GM18519 (cell line): ENCODE results near the gene MAPKAPK2.
A peak's percentile ranks its signal among the peaks of the same experiment; 100 is the strongest.
"Not testable (repeated sequence)": the region's sequence is repeated elsewhere in the genome, so short reads cannot be mapped to it uniquely, and the experiment has no call there.

ENCODE experiments used
- ATAC-seq: cut with Tn5 transposase; IDR thresholded peaks from one replicate; pipeline ENCODE4 v1.9.1; 2021; ENCODE audit warnings: mild to moderate bottlenecking, moderate library complexity; ENCODE audit not compliant: unreplicated experiment, low FRiP score

MAPKAPK2 gene

GRCh38 chr1:206738370-206739366, 54.0 kb downstream of the MAPKAPK2 start:
- ATAC-seq: no peak

DNA sequence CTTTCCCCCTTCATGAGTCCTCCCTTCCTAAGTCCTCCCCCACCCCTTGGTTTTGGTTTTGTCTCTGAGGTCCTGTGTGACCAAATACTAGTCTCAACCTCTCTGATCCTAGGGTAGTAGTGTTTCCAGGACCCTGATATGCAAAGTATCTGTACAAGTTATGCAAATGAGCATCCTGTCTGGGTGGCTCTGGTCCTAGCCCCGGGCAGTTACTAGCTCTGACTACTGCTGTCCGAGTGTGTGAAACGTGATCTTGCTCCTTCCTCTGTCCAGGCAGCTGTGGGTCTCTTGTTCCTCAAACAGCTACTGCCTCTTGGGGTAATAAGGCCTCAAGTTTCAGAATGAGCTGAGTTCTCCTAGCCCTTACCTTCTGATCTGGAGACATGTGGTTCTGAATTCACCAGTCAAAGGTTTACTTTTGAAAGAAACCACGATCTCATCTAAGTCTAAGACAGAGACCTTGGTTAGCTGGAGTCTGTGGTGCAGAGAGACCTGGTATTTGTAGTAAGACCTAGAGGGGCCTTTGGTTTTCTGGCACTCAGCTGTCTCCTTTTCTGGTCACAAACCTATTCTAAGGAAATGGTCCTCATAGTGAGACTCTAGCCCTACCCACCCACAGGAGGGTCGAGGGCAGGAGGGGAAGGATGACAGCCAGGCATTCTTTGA, 54.8 kb downstream of the MAPKAPK2 start:
- peak; percentile 54 for ATAC-seq

DNA sequence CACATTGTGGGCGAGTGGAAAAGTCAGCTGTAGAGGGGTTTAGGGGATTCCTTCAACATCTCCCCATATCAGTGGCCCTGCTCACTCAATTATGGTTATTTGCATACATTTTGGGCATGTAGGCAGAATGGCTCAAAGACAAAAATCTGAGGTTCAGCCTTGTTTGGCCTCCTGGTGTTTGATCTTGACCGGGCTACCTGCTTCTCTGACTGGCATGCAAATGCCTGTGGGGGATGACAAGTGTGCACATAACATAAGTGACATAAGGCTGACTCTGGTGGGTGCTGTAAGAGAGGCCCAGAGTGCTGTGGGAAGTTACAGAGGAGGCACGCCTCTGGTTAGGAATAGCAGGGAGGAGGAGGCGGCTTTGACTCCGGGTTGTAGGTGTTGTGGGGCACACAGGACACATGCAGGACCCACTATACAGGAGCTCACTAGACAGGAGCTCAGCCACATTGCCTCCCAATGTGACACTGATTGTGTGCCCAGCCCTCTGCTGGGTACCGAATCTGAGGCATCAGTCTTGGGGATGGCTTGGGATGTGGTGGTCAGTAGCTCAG, 56.5 kb downstream of the MAPKAPK2 start:
- ATAC-seq: no peak

DNA sequence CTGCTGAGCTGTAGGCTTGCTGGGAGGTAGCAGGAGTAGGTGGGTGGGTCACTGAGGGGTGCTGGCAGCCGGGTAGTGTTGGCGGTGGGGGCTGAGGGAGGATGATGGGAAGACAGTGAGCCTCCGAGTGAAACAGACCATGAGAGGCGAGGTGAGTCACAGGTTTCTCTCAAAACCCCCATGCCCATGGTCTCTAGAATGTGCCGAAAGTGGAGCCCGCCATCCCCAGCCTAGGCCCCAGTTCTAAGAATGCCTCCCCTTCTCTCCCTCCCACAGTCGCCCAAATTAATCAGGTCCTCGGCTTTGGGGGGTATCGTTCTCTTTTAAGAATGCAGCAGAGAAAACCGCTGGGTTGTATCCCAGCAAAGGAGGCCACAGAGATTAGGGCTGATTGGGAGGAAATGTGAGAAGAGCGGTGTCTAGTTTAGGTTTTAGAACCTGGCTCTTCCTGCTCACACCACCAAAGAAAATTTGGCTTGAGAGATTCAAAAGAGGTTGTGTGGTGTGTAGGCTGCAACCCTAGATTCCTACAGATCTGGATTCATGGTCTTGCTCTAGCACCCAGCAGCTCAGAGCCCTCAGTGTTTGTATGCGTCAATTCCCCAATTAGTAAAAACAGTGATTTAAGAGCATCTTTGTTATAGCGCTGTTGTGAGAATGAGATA, 58.1 kb downstream of the MAPKAPK2 start:
- ATAC-seq: no peak

- no peak for ATAC-seq
Observed at GRCh38 chr1:206744683-206745082, 60.0 kb downstream of the MAPKAPK2 start.

DNA sequence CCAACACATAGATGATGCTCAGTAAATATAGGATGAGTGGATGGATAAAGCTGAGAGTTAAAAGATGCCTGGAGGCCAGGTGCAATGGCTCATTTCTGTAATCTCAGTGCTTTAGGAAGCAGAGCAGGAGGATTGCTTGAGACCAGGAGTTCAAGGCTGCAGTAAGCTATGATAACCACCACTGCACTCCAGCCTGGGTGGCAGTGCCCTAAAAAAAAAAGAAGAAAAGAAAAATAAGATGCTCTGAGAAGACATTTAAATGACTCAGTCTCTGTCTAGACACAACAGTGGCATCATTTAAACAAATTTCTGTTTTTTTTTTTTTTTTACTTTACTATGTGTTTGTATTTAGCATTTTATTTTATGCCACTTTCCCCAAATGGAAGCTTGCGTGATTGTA, 60.6 kb downstream of the MAPKAPK2 start:
- ATAC-seq: no peak

DNA sequence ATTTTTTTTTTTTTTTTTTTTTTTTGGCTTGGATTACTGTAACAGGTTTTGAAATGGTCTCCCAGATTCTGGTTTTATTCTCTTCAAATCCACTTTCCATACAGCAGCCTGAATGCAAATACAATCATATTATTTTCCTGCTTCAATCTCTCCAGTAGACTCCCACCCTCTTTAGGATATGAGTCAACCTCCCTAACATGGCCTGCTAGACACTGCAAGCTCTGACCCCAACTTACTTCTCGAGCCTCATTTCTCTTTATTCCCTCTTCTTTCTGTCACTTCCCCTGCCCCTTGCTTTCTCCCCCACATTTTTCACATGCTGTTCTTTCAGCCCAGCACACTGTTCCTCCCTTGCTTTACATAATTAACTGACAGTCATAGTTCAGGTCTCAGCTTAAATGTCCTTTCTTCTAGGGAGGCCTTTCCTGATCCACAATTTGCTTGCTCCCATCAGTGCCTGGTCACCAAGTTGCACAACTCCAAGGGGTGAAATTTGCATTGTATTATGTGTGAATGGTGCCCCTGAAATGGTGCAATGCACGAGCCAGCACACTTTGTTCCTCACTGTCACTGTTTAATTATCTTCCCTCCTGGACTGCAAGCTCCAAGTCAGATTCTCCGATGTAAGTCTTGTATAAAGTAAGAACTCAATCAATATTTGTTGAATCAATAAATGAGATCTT, 63.8 kb downstream of the MAPKAPK2 start:
- no peak for ATAC-seq

GRCh38 chr1:206751891-206752290, 67.2 kb downstream of the MAPKAPK2 start:
- no peak for ATAC-seq

DNA sequence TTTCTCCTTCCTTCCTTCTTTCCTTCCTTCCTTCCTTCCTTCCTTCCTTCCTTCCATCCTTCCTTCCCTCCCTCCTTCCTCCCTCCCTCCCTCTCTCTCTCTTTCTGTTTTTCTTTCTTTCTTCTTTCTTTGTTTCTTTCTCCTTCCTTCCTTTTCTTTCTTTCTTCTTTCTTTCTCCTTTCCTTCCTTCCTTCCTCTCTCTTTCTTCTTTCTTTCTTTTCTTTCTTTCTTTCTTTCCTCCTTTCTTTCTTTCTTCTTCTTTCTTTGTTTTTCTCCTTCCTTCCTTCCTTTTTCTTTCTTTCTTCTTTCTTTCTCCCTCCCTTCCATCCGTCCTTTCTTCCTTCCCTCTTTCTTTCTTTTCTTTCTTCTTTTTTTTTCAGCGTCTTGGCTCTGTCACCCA, 67.8 kb downstream of the MAPKAPK2 start:
- ATAC-seq: no peak

GRCh38 chr1:206753141-206753540, 68.4 kb downstream of the MAPKAPK2 start:
- no peak for ATAC-seq

- no peak for ATAC-seq
Observed at GRCh38 chr1:206754011-206754410, 69.3 kb downstream of the MAPKAPK2 start.

- no peak for ATAC-seq
Observed at GRCh38 chr1:206757524-206758266, 73.0 kb downstream of the MAPKAPK2 start.

DNA sequence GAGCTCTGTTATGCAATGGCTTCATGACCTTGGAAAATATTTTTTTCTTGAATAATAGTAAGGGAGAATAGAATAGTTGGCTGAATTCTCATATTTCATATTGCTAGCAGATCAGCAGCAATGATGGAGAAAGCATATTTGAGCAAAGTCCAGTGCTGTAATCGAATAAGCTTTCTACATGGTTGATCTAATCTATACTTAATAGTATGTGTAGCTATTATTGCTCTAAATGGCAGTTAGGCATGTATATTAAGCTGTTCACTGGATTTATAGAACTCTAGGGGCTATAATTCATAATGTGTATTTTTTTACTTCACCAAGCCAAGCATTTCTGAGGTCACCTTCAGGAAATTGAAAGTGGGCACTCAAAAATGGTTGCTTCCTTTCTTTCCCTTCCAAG, 75.9 kb downstream of the MAPKAPK2 start:
- no peak for ATAC-seq

- ATAC-seq: no peak
Observed at GRCh38 chr1:206761159-206761768, 76.6 kb downstream of the MAPKAPK2 start.

- ATAC-seq: not testable (repeated sequence)
Observed at GRCh38 chr1:206762741-206763364, 78.1 kb downstream of the MAPKAPK2 start.

DNA sequence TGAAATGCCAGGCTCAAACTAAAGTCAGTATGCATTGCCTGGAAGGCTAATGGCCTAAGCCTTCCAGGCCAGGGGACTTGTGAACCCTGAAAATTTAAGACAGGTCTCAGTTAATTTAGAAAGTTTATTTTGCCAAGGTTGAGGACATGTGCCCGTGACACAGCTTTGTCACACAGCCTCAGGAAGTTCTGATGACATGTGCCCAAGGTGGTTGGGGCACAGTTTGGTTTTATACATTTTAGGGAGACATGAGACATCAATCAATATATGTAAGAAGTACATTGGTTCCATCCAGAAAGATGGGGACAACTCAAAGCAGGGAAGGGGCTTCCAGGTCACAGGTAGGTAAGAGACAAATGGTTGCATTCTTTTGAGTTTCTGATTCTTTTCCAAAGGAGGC, 81.1 kb downstream of the MAPKAPK2 start:
- ATAC-seq: not testable (repeated sequence)

GRCh38 chr1:206766251-206766856, 81.6 kb downstream of the MAPKAPK2 start:
- ATAC-seq: peak; percentile 35
